Activated gamma-delta T cell treated with Interleukin-2 at 50 U/mL for 16 hours (primary cell): Measurements from ENCODE around the gene MAP3K14.

Experiments
- DNase-seq: peaks from one replicate; pipeline ENCODE4 v3.0.0-alpha.2; 2020

The MAP3K14 gene

GRCh38 chr17:45338996-45339535 lies 22.2 kb upstream of the MAP3K14 start:
- no peak for DNase-seq

- no peak for DNase-seq
These were observed 21.4 kb upstream of the MAP3K14 start for GRCh38 chr17:45338023-45338781.

- DNase-seq = no peak
These were observed 19.8 kb upstream of the MAP3K14 start for GRCh38 chr17:45336390-45337182.

GRCh38 chr17:45335721-45336120 lies 18.9 kb upstream of the MAP3K14 start:
- no peak for DNase-seq

- DNase-seq = no peak
These were observed 18.2 kb upstream of the MAP3K14 start for GRCh38 chr17:45334701-45335677.

GRCh38 chr17:45334231-45334630 lies 17.4 kb upstream of the MAP3K14 start:
- DNase-seq = no peak

- no peak for DNase-seq
These were observed 16.9 kb upstream of the MAP3K14 start for GRCh38 chr17:45333702-45334092.

GRCh38 chr17:45332989-45333701 lies 16.3 kb upstream of the MAP3K14 start:
- DNase-seq = no peak

GRCh38 chr17:45332505-45332904 lies 15.7 kb upstream of the MAP3K14 start:
- no peak for DNase-seq

GRCh38 chr17:45326626-45327025 lies 9.8 kb upstream of the MAP3K14 start:
- DNase-seq = no peak

- no peak for DNase-seq
These were observed 9.0 kb upstream of the MAP3K14 start for GRCh38 chr17:45325810-45326209.

- no peak for DNase-seq
These were observed 7.5 kb upstream of the MAP3K14 start for GRCh38 chr17:45324336-45324735.

GRCh38 chr17:45322168-45322567 lies 5.3 kb upstream of the MAP3K14 start:
- DNase-seq = no peak

GRCh38 chr17:45320931-45321461 lies 4.2 kb upstream of the MAP3K14 start:
- no peak for DNase-seq

GRCh38 chr17:45320349-45320930 lies 3.6 kb upstream of the MAP3K14 start:
- DNase-seq = no peak

- no peak for DNase-seq
These were observed 2.5 kb upstream of the MAP3K14 start for GRCh38 chr17:45319239-45319703.

- DNase-seq = no peak
These were observed 1.9 kb upstream of the MAP3K14 start for GRCh38 chr17:45318561-45319230.

GRCh38 chr17:45317111-45317928 lies 500 bp upstream of the MAP3K14 start:
- DNase-seq = peak; percentile 100

- DNase-seq = no peak
These were observed 979 bp downstream of the MAP3K14 start for GRCh38 chr17:45315648-45316433.
